GM18526 (cell line): ENCODE data around the gene SH2D3C.

Source experiments
- POLR2A ChIP-seq: IDR thresholded peaks from 3 replicates; pipeline ENCODE4 v1.6.1; 2011; ENCODE audit not compliant: insufficient read length; ENCODE audit errors: extremely low read depth

The SH2D3C gene

GRCh38 chr9:127778280-127779135 lies at the start of gene SH2D3C:
Gene SH2D3C (minus strand): TSS chr9:127778666. CDS start chr9:127778627, 39 bp downstream.
- TF ChIP-seq POLR2A = peak; percentile 57

- no peak for TF ChIP-seq POLR2A
Measured at GRCh38 chr9:127826253-127826913, 47.9 kb upstream of the SH2D3C start.

DNA sequence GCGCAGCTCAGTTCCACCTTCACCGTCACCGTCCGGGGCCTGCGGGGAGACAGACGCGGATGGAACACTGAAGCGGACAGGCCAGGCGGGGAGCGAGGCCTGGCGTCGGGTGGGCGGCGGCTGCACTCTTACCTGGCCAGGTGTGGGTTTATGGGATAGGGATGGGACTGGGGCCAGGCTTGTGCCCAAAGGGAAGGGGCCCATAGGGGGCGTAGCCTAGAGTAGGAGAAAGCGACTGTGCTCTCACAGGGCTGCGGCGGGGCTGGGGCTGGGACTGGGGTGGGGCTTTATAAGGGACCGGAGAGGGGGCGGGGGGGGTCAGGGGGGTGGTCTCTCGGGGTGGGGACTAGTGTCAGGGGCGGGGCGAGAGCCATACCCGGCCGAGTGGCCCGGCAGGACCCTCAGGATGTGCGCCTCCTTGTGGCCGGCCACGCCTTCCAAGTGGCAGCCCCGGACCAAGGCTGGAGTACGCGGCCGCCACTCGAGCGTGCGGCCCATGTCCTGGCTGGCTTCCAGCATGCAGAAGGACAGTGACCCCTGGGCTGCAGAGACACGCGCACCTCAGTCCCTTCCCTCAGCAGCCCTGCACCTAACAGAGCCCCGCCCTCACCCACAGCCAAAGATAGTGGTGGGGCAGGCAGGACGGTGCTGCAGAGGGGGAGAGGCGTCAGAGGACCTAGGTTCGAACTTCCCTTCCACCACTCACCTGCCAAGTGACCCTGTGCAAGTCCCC lies 47.0 kb upstream of the SH2D3C start:
- TF ChIP-seq POLR2A = no peak

GRCh38 chr9:127822108-127822507 lies 43.6 kb upstream of the SH2D3C start:
- no peak for TF ChIP-seq POLR2A

DNA sequence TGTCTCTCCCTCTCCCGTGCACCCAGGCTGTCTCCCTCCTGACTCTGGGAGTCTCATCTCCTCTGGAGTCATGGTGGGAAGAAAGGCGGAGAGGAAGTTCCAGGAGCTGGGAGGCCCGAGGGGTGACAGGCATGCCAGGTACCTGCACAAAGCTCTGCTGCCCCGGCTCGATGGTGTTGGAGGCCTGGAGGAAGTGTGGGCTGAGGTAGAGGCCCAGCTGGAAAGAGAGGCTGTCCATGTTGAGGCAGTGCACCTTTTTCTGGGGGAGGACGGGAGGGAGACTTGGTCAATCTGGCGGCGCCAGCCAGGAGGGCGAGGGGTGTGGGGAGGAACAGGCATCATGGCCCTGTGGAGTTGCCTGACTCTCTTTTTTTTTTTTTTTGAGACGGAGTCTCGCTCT lies 40.1 kb upstream of the SH2D3C start:
- no peak for TF ChIP-seq POLR2A

DNA sequence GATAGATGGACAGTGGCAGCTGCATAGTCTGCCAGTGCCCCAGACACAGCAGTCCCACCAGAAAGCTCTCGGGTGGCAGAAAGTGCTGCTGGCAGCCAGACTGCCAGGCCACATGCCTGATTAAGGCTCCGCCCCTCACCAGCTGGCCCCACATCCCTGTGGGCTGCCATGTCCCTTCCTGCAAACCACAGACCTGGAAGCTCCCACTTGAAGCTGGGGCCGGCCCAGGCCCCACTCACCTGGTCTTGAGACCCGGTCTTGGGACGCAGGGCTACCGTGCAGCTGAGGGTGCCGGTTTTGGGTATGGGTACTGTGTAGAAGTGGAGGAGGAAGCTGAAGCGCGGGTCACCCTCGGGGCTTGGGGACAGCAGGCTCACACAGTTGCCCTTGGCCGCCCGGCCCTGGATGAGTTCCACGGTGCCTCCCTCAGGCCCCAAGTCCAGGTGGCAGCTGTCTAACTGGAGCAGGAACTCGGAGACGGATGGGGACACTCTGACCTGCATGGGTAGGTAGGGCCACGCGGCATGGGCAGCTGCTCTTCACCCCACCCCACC lies 39.5 kb upstream of the SH2D3C start:
- TF ChIP-seq POLR2A = no peak

DNA sequence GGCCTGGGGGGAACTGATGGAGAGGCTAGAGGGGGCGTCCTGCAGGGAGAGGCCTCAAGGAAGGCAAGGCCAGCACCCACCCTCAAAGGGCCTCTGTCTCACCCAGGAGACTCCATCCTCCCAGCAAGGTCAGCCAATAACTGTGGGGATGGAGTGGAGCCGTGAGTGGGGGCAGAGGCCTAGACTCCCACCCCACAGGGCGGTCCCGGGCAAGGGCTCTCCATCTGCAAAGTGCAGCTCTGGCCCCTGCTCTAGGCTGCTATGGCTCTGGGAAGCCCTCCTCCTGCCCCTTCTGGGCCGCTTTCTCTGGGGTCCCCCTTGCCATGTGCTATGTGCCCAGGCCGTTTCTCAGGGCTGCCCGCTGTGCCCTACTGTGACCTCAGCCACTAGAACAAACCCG lies 38.3 kb upstream of the SH2D3C start:
- TF ChIP-seq POLR2A = no peak

- no peak for TF ChIP-seq POLR2A
Measured at GRCh38 chr9:127816362-127816725, 37.9 kb upstream of the SH2D3C start.

DNA sequence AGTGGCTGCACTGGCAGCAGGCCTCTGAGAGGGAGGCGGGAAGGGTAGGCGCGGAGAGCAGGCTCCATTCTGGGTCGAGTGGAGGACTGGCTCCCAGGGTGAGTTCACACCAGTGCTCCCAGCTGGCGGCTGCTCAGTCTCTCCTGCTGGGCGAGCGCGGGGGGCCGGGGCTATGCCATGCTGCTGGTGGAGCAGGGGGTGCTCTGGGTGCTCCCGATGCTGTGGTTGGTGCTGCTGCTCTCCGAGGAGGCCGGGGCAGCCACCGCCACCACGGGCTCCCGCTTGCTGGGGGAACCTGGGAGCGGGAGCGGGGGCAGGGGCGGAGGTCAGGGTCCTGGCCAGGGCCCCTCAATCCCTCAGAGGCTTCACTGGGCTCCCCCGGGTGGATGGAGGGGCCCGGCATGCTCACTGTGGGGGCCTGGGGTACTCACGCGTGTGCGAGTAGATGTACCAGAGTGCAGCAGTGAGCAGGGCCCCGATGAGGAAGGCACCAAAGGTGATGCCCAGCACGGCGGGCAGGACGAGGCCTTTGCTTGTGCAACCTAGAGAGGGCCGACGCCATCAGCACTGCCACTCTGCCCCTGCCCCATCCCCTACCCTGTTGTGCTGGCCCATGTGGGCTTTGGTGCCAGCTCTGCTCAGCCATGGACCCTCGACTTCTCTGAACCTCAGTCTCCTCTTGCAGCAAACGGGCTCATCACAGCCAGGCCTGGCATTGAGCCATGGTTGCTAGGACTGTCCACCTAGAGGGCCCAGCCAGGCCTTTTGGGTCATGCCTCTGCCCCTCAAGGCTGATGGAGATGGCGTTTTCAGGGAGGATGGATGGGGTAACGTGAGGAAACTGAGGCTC lies 37.3 kb upstream of the SH2D3C start:
- no peak for TF ChIP-seq POLR2A

- no peak for TF ChIP-seq POLR2A
Measured at GRCh38 chr9:127814619-127815511, 36.4 kb upstream of the SH2D3C start.

GRCh38 chr9:127813686-127814226 lies 35.3 kb upstream of the SH2D3C start:
- no peak for TF ChIP-seq POLR2A

GRCh38 chr9:127812936-127813675 lies 34.6 kb upstream of the SH2D3C start:
- TF ChIP-seq POLR2A = no peak

DNA sequence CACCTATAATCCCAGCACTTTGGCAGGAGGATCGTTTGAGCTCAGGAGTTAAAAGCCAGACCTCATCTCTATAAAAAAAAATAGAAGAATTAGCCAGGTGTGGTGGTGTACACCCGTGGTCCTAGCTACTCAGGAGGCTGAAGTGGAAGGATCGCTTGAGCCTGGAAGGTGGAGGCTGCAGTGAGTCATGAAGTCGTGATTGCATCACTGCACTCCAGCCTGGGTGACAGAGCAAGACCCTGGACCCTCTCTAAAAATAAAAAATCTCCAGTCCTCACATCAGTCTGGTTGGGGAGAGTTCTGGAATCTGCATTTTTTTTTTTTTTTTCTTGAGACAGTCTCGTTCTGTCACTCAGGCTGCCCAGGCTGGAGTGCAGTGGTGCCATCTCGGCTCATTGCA lies 33.5 kb upstream of the SH2D3C start:
- no peak for TF ChIP-seq POLR2A
